H1 (cell line): ENCODE results near the gene LGALS3. TPM values are rescaled to one million over a fixed set of nuclear protein-coding genes. Genes with fewer than 3 reads are reported as not detected.

Experiments used
- CEBPB ChIP-seq: IDR thresholded peaks from 2 replicates; pipeline ENCODE4 v1.6.1; 2012; ENCODE audit warnings: low read depth, low read length
- CHD7 ChIP-seq: fragments of 300-600 bp; sonication (generic); IDR thresholded peaks from 2 replicates; pipeline ENCODE4 v1.7.1; 2012; ENCODE audit warnings: low read length, moderate library complexity, mild to moderate bottlenecking, inconsistent platforms; ENCODE audit not compliant: insufficient replicate concordance
- EP300 ChIP-seq, 2 experiments: IDR thresholded peaks; 1 replicate in 1 of 2; 2 replicates in 1 of 2; pipeline ENCODE4 v1.6.1; 2011 to 2012; ENCODE audit warnings: low read depth in 2 of 2, low read length in 2 of 2, mild to moderate bottlenecking in 2 of 2, borderline replicate concordance in 1 of 2, inconsistent platforms in 1 of 2, moderate library complexity in 1 of 2
- NANOG ChIP-seq: IDR thresholded peaks from 2 replicates; pipeline ENCODE4 v1.6.1; 2011; ENCODE audit warnings: low read length, low read depth, mild to moderate bottlenecking, inconsistent platforms; ENCODE audit not compliant: insufficient read depth, poor library complexity, severe bottlenecking
- TCF12 ChIP-seq: IDR thresholded peaks from 2 replicates; pipeline ENCODE4 v1.6.1; 2011; ENCODE audit warnings: low read depth, mild to moderate bottlenecking, low read length
- polyA plus RNA-seq, 7 experiments: library from polyadenylated mRNA; depleted of rRNA in 3 of 7; stranded (reverse) in 5 of 7; unstranded in 2 of 7; fragments of >200 nt in 5 of 7; fragments of 200-250 nt in 2 of 7; gene quantifications; 1 replicate in 5 of 7; 2 replicates in 1 of 7; 4 replicates in 1 of 7; pipeline versions ENCODE4 v1.2.1 to v1.2.3, GENCODE V29; 2011 to 2013; ENCODE audit warnings: missing spikeins in 2 of 7, mixed read lengths in 2 of 7
- total RNA-seq: library from RNA; stranded (reverse); fragmentation: NEBNext Ultra II Directional; extraction: Animal tissue kit (Norgen Biotek cat#: 25700); gene quantifications from 2 replicates; pipeline ENCODE4 v1.2.1, GENCODE V29; 2021

The LGALS3 gene
- total and polyA plus RNA-seq, 2 of the 8 experiments (the other 6 are each of a cell fraction or from before 2014, with no cell fraction given), result 9.7 to 14.5 TPM

DNA sequence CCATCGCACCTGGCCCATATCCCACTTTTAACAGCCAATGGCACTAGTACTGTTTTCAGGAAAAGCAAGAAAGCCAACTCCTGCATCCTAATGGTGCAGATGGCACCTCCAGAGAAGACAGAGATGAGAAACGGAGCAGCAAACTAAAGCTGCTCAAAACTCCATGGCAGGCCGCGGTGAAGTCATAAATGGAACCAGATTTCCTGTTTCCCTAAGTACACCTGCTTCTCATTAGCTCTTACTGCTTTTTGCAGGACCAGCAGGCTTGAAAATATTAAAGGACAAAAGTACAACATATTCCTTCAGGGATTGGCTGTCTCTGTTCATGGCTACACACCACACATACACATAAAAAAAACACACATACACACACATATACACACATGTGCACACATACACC, 36.7 kb upstream of the LGALS3 start (continued):
- no peak for TF ChIP-seq CHD7
- no peak for TF ChIP-seq TCF12
- TF ChIP-seq NANOG, result no peak
- TF ChIP-seq EP300 (IDR thresholded peaks at IDR 0.05; ENCODE audit: borderline replicate concordance in 1 of 2, low read depth in 2 of 2, low read length in 2 of 2), result no peak
- no peak for TF ChIP-seq CEBPB
